Measurements from ENCODE around the gene KRTAP5-11. TPM values are rescaled to one million over a fixed set of nuclear protein-coding genes. Genes with fewer than 3 reads are reported as not detected.

The KRTAP5-11 gene
- total RNA-seq, 1 donor from 2014 or later: not detected

- H3K4me3 ChIP-seq: no peak overlapping the region
- no peak for TF ChIP-seq POLR2AphosphoS5 (IDR thresholded peaks at IDR 0.05; ENCODE audit: insufficient read depth in 1 of 2, low read depth in 1 of 2)
- TF ChIP-seq CTCF (IDR thresholded peaks at IDR 0.05): no peak
- TF ChIP-seq POLR2A (IDR thresholded peaks at IDR 0.05): no peak
- no peaks in the 10 kb centered on the region for H3K27me3 ChIP-seq
These were observed 16.5 kb downstream of the KRTAP5-11 start for GRCh38 chr11:71566081-71566620.

GRCh38 chr11:71565263-71565662 lies 17.4 kb downstream of the KRTAP5-11 start, which contains the start of gene KRTAP5-10:
KRTAP5-10 (plus strand) TSS chr11:71565563; CDS start chr11:71565588, 25 bp downstream.
- no peak for DNase-seq (ENCODE audit: extremely low spot score in 2 of 2)
- TF ChIP-seq POLR2A (IDR thresholded peaks at IDR 0.05) (no peak), POLR2AphosphoS5 (IDR thresholded peaks at IDR 0.05; ENCODE audit: insufficient read depth in 1 of 2, low read depth in 1 of 2) (no peak), CTCF (IDR thresholded peaks at IDR 0.05) (no peak)
- intact Hi-C loops (cut with DNase I): no loop called here
- Histone ChIP-seq H3K27ac (no peak within 1 kb of the TSS), H3K4me3 (no peak within 1 kb of the TSS), H3K36me3 (no peaks in the 10 kb centered on the region), H3K4me1 (no peaks in the 10 kb centered on the region), H3K9me3 (no peaks in the 10 kb centered on the region), H3K27me3 (no peaks in the 10 kb centered on the region)

More at GRCh38 chr11:71566081-71566620, 16.5 kb downstream of the KRTAP5-11 start:
- intact Hi-C loops (cut with DNase I): no loop called here
- H3K27ac ChIP-seq: no peak overlapping the region
- H3K9me3 ChIP-seq: no peaks in the 10 kb centered on the region
- H3K36me3 ChIP-seq: no peaks in the 10 kb centered on the region
- no peaks in the 10 kb centered on the region for H3K4me1 ChIP-seq
- DNase-seq (ENCODE audit: extremely low spot score in 2 of 2): no peak

- Histone ChIP-seq H3K4me3 (no peak overlapping the region), H3K27me3 (no peaks in the 10 kb centered on the region), H3K36me3 (no peaks in the 10 kb centered on the region), H3K4me1 (no peaks in the 10 kb centered on the region), H3K27ac (no peak overlapping the region), H3K9me3 (no peaks in the 10 kb centered on the region)
- no peak for TF ChIP-seq POLR2AphosphoS5 (IDR thresholded peaks at IDR 0.05; ENCODE audit: insufficient read depth in 1 of 2, low read depth in 1 of 2)
- TF ChIP-seq CTCF (IDR thresholded peaks at IDR 0.05): no peak
- no peak for TF ChIP-seq POLR2A (IDR thresholded peaks at IDR 0.05)
- intact Hi-C loops (cut with DNase I): no loop called here
- DNase-seq (ENCODE audit: extremely low spot score in 2 of 2): no peak
These were observed 18.2 kb downstream of the KRTAP5-11 start for GRCh38 chr11:71564430-71564829.

GRCh38 chr11:71563406-71563805 lies 19.3 kb downstream of the KRTAP5-11 start:
- no peak for TF ChIP-seq POLR2A (IDR thresholded peaks at IDR 0.05)
- TF ChIP-seq POLR2AphosphoS5 (IDR thresholded peaks at IDR 0.05; ENCODE audit: insufficient read depth in 1 of 2, low read depth in 1 of 2): no peak
- no peak for TF ChIP-seq CTCF (IDR thresholded peaks at IDR 0.05)
- Histone ChIP-seq H3K36me3 (no peaks in the 10 kb centered on the region), H3K9me3 (no peaks in the 10 kb centered on the region), H3K4me1 (no peaks in the 10 kb centered on the region), H3K4me3 (no peak overlapping the region), H3K27ac (no peak overlapping the region), H3K27me3 (no peaks in the 10 kb centered on the region)
- no peak for DNase-seq (ENCODE audit: extremely low spot score in 2 of 2)
- intact Hi-C loops (cut with DNase I): no loop called here

- Histone ChIP-seq H3K27ac (no peak overlapping the region), H3K4me1 (no peaks in the 10 kb centered on the region), H3K36me3 (no peaks in the 10 kb centered on the region), H3K4me3 (no peak overlapping the region), H3K27me3 (no peaks in the 10 kb centered on the region), H3K9me3 (no peaks in the 10 kb centered on the region)
- no peak for TF ChIP-seq POLR2A (IDR thresholded peaks at IDR 0.05)
- no peak for TF ChIP-seq POLR2AphosphoS5 (IDR thresholded peaks at IDR 0.05; ENCODE audit: insufficient read depth in 1 of 2, low read depth in 1 of 2)
- no peak for TF ChIP-seq CTCF (IDR thresholded peaks at IDR 0.05)
- intact Hi-C loops (cut with DNase I): no loop called here
- no peak for DNase-seq (ENCODE audit: extremely low spot score in 2 of 2)
These were observed 20.6 kb downstream of the KRTAP5-11 start for GRCh38 chr11:71562120-71562519.
